ENCODE data around the gene EEF1AKMT2.

DNA sequence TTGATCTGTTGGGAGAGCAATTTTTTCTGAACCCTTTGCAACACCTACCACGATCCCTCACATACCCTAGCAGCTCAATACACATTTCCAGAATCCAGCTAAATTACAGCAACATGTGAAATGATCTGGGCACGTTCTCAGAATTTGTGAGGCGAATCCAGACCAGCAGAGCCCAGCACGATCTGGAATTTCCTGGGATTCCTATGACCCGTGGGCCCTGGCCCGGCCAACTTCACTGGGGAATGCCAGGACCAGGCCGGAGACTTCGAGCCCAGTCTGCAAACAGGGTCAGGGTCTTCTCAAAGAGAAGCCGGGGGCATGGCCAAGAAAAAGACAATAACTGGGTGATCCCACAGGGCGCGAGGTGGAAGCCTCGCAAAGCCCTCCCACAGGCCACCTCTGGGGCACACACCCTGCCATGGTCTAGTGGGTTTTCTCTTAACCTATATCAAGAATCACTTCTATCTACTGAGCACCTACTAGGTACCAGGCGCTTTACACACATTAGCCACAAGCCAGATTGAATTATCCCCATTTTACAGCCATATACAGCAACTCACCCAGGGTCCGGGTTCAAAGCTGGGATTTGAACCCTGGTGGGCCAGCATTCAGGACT, 81.3 kb downstream of the EEF1AKMT2 start:
- TF ChIP-seq, protein P1, sequence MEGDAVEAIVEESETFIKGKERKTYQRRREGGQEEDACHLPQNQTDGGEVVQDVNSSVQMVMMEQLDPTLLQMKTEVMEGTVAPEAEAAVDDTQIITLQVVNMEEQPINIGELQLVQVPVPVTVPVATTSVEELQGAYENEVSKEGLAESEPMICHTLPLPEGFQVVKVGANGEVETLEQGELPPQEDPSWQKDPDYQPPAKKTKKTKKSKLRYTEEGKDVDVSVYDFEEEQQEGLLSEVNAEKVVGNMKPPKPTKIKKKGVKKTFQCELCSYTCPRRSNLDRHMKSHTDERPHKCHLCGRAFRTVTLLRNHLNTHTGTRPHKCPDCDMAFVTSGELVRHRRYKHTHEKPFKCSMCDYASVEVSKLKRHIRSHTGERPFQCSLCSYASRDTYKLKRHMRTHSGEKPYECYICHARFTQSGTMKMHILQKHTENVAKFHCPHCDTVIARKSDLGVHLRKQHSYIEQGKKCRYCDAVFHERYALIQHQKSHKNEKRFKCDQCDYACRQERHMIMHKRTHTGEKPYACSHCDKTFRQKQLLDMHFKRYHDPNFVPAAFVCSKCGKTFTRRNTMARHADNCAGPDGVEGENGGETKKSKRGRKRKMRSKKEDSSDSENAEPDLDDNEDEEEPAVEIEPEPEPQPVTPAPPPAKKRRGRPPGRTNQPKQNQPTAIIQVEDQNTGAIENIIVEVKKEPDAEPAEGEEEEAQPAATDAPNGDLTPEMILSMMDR (IDR thresholded peaks at IDR 0.05), result no peak
- TF ChIP-seq POLR2A (IDR thresholded peaks at IDR 0.05), result no peak
